Measurements from ENCODE around the gene CIRBP.

Gene CIRBP

GRCh38 chr19:1231729-1232637 lies 37.1 kb upstream of the CIRBP start:
- no peak for TF ChIP-seq CTCF (IDR thresholded peaks at IDR 0.05; ENCODE audit: low read depth, low read length, missing control alignments)
- no peak overlapping the region for H3K4me3 ChIP-seq (ENCODE audit: low read depth, low read length)
- no peak for DNase-seq (ENCODE audit: low read depth)

GRCh38 chr19:1232652-1233072 lies 36.5 kb upstream of the CIRBP start:
- DNase-seq (ENCODE audit: low read depth): no peak
- H3K4me3 ChIP-seq (ENCODE audit: low read depth, low read length): no peak overlapping the region
- TF ChIP-seq CTCF (IDR thresholded peaks at IDR 0.05; ENCODE audit: low read depth, low read length, missing control alignments): no peak

- no peak for DNase-seq (ENCODE audit: low read depth)
- no peak for TF ChIP-seq CTCF (IDR thresholded peaks at IDR 0.05; ENCODE audit: low read depth, low read length, missing control alignments)
- no peak overlapping the region for H3K4me3 ChIP-seq (ENCODE audit: low read depth, low read length)
These were observed 35.9 kb upstream of the CIRBP start for GRCh38 chr19:1233115-1233667.

GRCh38 chr19:1234051-1234954 lies 34.8 kb upstream of the CIRBP start:
- DNase-seq (ENCODE audit: low read depth): no peak
- TF ChIP-seq CTCF (IDR thresholded peaks at IDR 0.05; ENCODE audit: low read depth, low read length, missing control alignments): no peak
- no peak overlapping the region for H3K4me3 ChIP-seq (ENCODE audit: low read depth, low read length)

- TF ChIP-seq CTCF (IDR thresholded peaks at IDR 0.05; ENCODE audit: low read depth, low read length, missing control alignments): no peak
- DNase-seq (ENCODE audit: low read depth): no peak
- H3K4me3 ChIP-seq (ENCODE audit: low read depth, low read length): no peak overlapping the region
These were observed 34.2 kb upstream of the CIRBP start for GRCh38 chr19:1234955-1235380.

- H3K4me3 ChIP-seq (ENCODE audit: low read depth, low read length): no peak overlapping the region
- DNase-seq (ENCODE audit: low read depth): no peak
- TF ChIP-seq CTCF (IDR thresholded peaks at IDR 0.05; ENCODE audit: low read depth, low read length, missing control alignments): no peak
These were observed 33.2 kb upstream of the CIRBP start for GRCh38 chr19:1235625-1236538.

Data from GM12864 (cell line).